ENCODE measurements around the gene ATG7.

- TF ChIP-seq CTCF (IDR thresholded peaks at IDR 0.05; ENCODE audit: borderline replicate concordance, extremely low read depth, low read length, poor library complexity, severe bottlenecking) (no peak), EZH2 (IDR thresholded peaks at IDR 0.05; ENCODE audit: borderline replicate concordance, low read depth, low read length, severe bottlenecking) (no peak)
These were observed 271.1 kb downstream of the ATG7 start for GRCh38 chr3:11543141-11543947.
